Activated B cell treated with CpG ODN at 0.5 μM for 24 hours (primary cell): Measurements from ENCODE around the gene GAB3. TPM values are rescaled to one million over a fixed set of nuclear protein-coding genes. Genes with fewer than 3 reads are reported as not detected.

Source experiments
- ATAC-seq: fragments of 200-7000 bp; cut with Tn5 transposase; one replicate; pipeline ENCODE4 v1.10.0; 2021; ENCODE audit warnings: low read depth, mild to moderate bottlenecking, moderate library complexity
- CTCF ChIA-PET: fragments of 350-600 bp; sonication (Branson Sonifier 250); formaldehyde crosslinking; loops from one replicate; lab custom pipeline; 2021; ENCODE audit warnings: antibody characterized with exemption; lab: Charles Lee
- POLR2A ChIA-PET: fragments of 350-600 bp; sonication (Branson Sonifier 250); formaldehyde crosslinking; loops from one replicate; lab custom pipeline; 2021; ENCODE audit warnings: antibody characterized with exemption; lab: Charles Lee
- DNase-seq: peaks from one replicate; pipeline ENCODE4 v3.0.0; 2022
- H3K27ac Mint-ChIP-seq: one replicate; pipeline ENCODE4 v1.8.0; 2020; ENCODE audit warnings: mixed read lengths
- H3K27me3 Mint-ChIP-seq: one replicate; pipeline ENCODE4 v1.8.0; 2021; ENCODE audit warnings: mixed read lengths
- H3K36me3 Mint-ChIP-seq: one replicate; pipeline ENCODE4 v1.8.0; 2021; ENCODE audit warnings: low read depth, mixed read lengths
- H3K4me1 Mint-ChIP-seq: one replicate; pipeline ENCODE4 v1.8.0; 2021; ENCODE audit warnings: mixed read lengths
- H3K4me3 Mint-ChIP-seq: one replicate; pipeline ENCODE4 v1.8.0; 2020; ENCODE audit warnings: mild to moderate bottlenecking, mixed read lengths
- H3K9me3 Mint-ChIP-seq: one replicate; pipeline ENCODE4 v1.8.0; 2020; ENCODE audit warnings: mixed read lengths
- intact Hi-C: fragments of 100-400 bp; cut with micrococcal nuclease; formaldehyde crosslinking; loops from one replicate; pipeline ENCODE4 v1.15.1; 2024
- total RNA-seq: library from RNA; stranded (reverse); gene quantifications from 2 replicates; pipeline ENCODE4 v1.2.3, GENCODE V29; 2022
- TF ChIP-seq, protein P1 (sequence below): fragments of 200-600 bp; IDR thresholded peaks from one replicate; pipeline ENCODE4 v1.8.0; 2022; ENCODE audit warnings: antibody characterized with exemption, mild to moderate bottlenecking

The GAB3 gene
- total RNA-seq, 1 donor from 2014 or later = 7.1 TPM

DNA sequence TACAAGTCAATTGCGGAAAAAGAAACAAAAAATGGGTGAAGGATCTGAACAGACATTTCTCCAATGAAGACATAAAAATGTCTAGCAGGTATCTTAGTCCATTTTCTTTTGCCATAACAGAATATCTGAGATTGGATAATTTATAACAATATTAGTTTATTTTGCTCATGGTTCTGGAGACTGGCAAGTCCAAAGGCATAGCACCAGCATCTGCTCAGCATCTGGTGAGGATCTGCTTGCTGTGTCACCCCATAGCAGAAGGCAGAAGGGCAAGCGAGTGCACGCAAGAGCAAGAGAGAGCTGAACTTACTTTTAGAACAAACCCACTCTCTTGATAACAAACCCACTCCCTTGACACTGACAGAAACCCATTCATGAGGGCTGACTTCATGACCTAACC, 29.7 kb downstream of the GAB3 start:
- ATAC-seq = no peak
- Mint-ChIP-seq H3K36me3 (no peaks in the 10 kb centered on the region), H3K27ac (no peak overlapping the region), H3K9me3 (no peaks in the 10 kb centered on the region), H3K4me1 (peaks cover 50% of the 10 kb centered on the region), H3K27me3 (no peaks in the 10 kb centered on the region), H3K4me3 (no peak overlapping the region)
- intact Hi-C loops = no loop called here
- ChIA-PET CTCF (no interaction called here), POLR2A (no interaction called here)
- TF ChIP-seq, protein P1, sequence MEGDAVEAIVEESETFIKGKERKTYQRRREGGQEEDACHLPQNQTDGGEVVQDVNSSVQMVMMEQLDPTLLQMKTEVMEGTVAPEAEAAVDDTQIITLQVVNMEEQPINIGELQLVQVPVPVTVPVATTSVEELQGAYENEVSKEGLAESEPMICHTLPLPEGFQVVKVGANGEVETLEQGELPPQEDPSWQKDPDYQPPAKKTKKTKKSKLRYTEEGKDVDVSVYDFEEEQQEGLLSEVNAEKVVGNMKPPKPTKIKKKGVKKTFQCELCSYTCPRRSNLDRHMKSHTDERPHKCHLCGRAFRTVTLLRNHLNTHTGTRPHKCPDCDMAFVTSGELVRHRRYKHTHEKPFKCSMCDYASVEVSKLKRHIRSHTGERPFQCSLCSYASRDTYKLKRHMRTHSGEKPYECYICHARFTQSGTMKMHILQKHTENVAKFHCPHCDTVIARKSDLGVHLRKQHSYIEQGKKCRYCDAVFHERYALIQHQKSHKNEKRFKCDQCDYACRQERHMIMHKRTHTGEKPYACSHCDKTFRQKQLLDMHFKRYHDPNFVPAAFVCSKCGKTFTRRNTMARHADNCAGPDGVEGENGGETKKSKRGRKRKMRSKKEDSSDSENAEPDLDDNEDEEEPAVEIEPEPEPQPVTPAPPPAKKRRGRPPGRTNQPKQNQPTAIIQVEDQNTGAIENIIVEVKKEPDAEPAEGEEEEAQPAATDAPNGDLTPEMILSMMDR = no peak
- DNase-seq = no peak

DNA sequence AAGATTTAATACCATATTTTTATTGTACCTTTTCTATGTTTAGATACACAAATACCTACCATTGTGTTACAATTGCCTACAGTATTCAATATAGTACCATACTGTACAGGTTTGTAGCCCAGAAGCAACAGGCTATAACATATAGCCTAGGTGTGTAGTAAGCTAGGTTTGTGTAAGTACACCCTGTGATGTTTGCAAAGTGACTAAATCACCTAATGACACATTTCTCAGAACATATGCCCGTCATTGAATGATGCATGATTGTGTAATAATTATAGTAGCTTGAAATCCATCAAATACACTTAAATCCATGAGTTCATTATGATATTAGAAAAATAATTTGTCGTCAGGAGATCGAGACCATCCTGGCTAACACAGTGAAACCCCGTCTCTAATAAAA, 30.8 kb downstream of the GAB3 start:
- Mint-ChIP-seq H3K27me3 (no peaks in the 10 kb centered on the region), H3K27ac (no peak overlapping the region), H3K36me3 (peaks cover under 1% of the 10 kb centered on the region), H3K9me3 (no peaks in the 10 kb centered on the region), H3K4me1 (peaks cover 42% of the 10 kb centered on the region), H3K4me3 (no peak overlapping the region)
- no peak for ATAC-seq
- DNase-seq = no peak
- intact Hi-C loops = no loop called here
- CTCF ChIA-PET = interaction anchor here (4.7 kb wide), 1 partner anchor 28 kb away, joined by 32 read pairs; no protein-coding TSS in a partner anchor
- TF ChIP-seq, protein P1 = no peak
- POLR2A ChIA-PET = no interaction called here

DNA sequence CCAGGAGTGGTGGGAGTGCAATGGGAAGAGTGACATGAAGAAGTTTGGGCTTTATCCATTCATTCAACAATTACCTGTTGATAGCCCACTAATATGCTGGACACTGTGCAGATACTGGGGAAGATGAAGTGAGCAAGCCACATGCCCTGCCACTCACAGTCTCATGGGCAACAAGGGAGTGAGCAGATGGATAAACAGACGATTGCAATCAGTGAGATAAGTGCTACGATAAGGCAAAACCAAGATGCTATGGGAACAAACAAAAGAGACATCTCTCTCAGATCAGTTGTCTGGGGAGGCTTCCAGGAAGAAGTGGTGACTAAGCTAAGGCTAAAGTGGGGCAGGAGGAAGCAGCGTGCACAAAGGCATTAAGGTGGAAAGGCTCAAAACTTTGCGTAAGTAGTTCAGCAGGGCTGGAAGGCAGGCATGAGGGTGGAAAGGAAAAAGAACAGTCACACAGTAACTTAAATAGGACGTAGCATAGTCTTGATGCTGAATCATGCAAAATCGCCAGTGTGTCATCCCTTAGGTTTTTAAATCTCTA, 31.7 kb downstream of the GAB3 start:
- TF ChIP-seq, protein P1 = no peak
- no peak for DNase-seq
- Mint-ChIP-seq H3K9me3 (no peaks in the 10 kb centered on the region), H3K27ac (peak overlapping the region; percentile 71), H3K4me3 (peak overlapping the region; percentile 44), H3K36me3 (peaks cover 2% of the 10 kb centered on the region), H3K4me1 (peaks cover 38% of the 10 kb centered on the region), H3K27me3 (no peaks in the 10 kb centered on the region)
- ATAC-seq = peak; percentile 52
- intact Hi-C loops = loop anchor here (1.0 kb wide), 1 partner anchor 15 kb away; no protein-coding TSS in a partner anchor
- ChIA-PET POLR2A (interaction anchor here (1.0 to 1.7 kb wide), 3 partner anchors 14 to 43 kb away, joined by 3 to 6 read pairs (median 4); partner anchors contain the start of genes DKC1 and GAB3), CTCF (interaction anchor here (1.5 to 4.7 kb wide), 2 partner anchors 29 to 32 kb away, joined by 3 to 32 read pairs; no protein-coding TSS in a partner anchor)

DNA sequence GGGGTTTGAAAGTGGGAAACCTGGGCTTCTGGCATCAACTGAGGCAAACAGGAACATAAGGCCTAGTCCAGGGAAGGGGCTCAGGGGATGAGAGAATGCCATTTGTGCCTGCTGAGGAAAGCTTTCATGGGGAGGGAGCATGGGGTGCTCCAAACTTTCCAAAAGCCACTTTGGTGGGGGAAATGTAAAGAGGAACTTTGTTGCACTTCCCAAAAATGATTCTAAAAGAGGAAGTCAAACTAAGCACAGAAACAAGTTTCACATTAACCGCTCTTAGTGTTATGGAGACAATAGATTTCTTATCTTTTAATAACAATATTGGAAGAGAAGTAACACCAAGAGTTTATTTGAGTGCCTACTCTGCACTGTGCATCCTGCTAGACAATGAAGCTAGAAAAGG, 32.3 kb downstream of the GAB3 start:
- intact Hi-C loops = loop anchor here (1.0 kb wide), 1 partner anchor 16 kb away; no protein-coding TSS in a partner anchor
- Mint-ChIP-seq H3K4me3 (peak overlapping the region; percentile 44), H3K36me3 (peaks cover 2% of the 10 kb centered on the region), H3K27ac (peak overlapping the region; percentile 71), H3K9me3 (no peaks in the 10 kb centered on the region), H3K27me3 (no peaks in the 10 kb centered on the region), H3K4me1 (peaks cover 37% of the 10 kb centered on the region)
- TF ChIP-seq, protein P1 = no peak
- no peak for DNase-seq
- ATAC-seq = peak; percentile 35
- CTCF ChIA-PET = interaction anchor here (1.5 to 4.7 kb wide), 2 partner anchors 29 to 33 kb away, joined by 3 to 32 read pairs; no protein-coding TSS in a partner anchor
- POLR2A ChIA-PET = interaction anchor here (1.1 to 1.7 kb wide), 3 partner anchors 14 to 44 kb away, joined by 4 to 6 read pairs (median 5); partner anchors contain the start of gene DKC1

DNA sequence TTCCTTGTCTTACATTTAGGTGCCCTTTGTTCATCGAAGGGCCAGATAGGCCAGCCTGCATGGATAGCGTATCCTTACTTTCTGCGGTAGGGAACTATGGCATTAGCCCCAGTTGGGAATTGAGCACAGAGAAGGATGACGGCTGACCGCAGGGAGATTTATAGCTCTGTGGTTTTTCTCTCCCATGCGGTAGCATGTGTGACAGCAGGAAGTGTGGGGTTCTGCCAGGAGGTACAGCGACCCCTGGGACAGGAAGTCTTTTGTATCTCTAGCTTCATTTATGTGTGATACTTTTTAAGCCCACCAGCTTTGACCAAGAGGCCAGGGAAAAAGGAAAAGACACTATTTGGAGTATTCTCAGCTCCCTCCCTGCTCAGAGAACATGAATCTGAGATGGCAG, 33.1 kb downstream of the GAB3 start:
- H3K36me3 Mint-ChIP-seq = peaks cover 7% of the 10 kb centered on the region
- intact Hi-C loops = no loop called here
- POLR2A ChIA-PET = interaction anchor here (0.6 to 1.7 kb wide), 5 partner anchors 15 to 33 kb away, joined by 3 to 6 read pairs (median 5); partner anchors contain the start of gene GAB3
- H3K27me3 Mint-ChIP-seq = no peaks in the 10 kb centered on the region
- H3K27ac Mint-ChIP-seq = peak overlapping the region; percentile 71
- H3K9me3 Mint-ChIP-seq = no peaks in the 10 kb centered on the region
- peaks cover 39% of the 10 kb centered on the region for H3K4me1 Mint-ChIP-seq
- CTCF ChIA-PET = interaction anchor here (1.0 to 4.7 kb wide), 3 partner anchors 20 to 34 kb away, joined by 3 to 32 read pairs (median 3); no protein-coding TSS in a partner anchor
- peak overlapping the region; percentile 36 for H3K4me3 Mint-ChIP-seq
- TF ChIP-seq, protein P1 = no peak
- no peak for DNase-seq
- ATAC-seq = no peak
